Measurements from ENCODE around the gene AP3S2.

DNA sequence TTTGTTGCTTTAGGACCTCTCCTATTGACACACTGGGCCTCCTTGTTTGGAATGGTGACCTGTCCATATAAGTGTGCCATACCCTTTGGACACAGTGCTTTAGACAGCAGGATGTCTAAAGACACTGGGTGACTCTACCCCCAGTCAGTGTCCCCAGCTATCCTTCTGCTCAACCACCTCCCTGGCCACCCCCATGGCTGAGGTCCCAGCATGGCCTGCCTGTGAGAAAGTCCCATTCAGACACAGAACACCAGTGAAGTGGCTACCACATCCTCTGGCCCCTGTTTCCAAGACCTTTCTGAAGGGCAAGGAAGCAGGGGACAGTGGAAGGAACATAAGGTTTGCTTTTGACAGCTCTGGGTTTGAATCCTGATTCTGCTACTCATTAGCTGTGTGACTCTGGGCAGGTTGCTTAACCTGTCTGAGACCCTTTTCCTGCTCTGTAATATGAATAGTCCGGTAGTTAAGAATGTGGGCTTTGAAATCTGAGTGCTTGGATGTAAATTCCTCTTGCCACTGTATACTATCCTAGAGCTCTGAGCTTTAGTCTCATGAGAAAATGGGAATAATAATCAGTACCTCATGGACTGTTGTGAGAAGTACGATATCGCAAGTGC lies 6.3 kb upstream of the AP3S2 start:
- TF ChIP-seq, protein P1, sequence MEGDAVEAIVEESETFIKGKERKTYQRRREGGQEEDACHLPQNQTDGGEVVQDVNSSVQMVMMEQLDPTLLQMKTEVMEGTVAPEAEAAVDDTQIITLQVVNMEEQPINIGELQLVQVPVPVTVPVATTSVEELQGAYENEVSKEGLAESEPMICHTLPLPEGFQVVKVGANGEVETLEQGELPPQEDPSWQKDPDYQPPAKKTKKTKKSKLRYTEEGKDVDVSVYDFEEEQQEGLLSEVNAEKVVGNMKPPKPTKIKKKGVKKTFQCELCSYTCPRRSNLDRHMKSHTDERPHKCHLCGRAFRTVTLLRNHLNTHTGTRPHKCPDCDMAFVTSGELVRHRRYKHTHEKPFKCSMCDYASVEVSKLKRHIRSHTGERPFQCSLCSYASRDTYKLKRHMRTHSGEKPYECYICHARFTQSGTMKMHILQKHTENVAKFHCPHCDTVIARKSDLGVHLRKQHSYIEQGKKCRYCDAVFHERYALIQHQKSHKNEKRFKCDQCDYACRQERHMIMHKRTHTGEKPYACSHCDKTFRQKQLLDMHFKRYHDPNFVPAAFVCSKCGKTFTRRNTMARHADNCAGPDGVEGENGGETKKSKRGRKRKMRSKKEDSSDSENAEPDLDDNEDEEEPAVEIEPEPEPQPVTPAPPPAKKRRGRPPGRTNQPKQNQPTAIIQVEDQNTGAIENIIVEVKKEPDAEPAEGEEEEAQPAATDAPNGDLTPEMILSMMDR (optimal IDR thresholded peaks at IDR 0.05 in 1 of 3, IDR thresholded peaks at IDR 0.05 in 1 of 3, conservative IDR thresholded peaks at IDR 0.05 in 1 of 3; ENCODE audit: extremely low read depth in 1 of 3, insufficient read depth in 2 of 3, low read length in 3 of 3): no peak
- TF ChIP-seq EZH2 (IDR thresholded peaks at IDR 0.05; ENCODE audit: low read length): no peak
